H1 (cell line): ENCODE data around the gene TMEM117. TPM values are rescaled to one million over a fixed set of nuclear protein-coding genes. Genes with fewer than 3 reads are reported as not detected.

Experiments used
- polyA plus RNA-seq, 7 experiments: library from polyadenylated mRNA; depleted of rRNA in 3 of 7; stranded (reverse) in 5 of 7; unstranded in 2 of 7; fragments of >200 nt in 5 of 7; fragments of 200-250 nt in 2 of 7; gene quantifications; 1 replicate in 5 of 7; 2 replicates in 1 of 7; 4 replicates in 1 of 7; pipeline versions ENCODE4 v1.2.1 to v1.2.3, GENCODE V29; 2011 to 2013; ENCODE audit warnings: missing spikeins in 2 of 7, mixed read lengths in 2 of 7
- total RNA-seq: library from RNA; stranded (reverse); fragmentation: NEBNext Ultra II Directional; extraction: Animal tissue kit (Norgen Biotek cat#: 25700); gene quantifications from 2 replicates; pipeline ENCODE4 v1.2.1, GENCODE V29; 2021
- TF ChIP-seq, protein P1 (sequence below): fragments of 300-600 bp; sonication (generic); IDR thresholded peaks from 2 replicates; pipeline ENCODE4 v1.7.1; 2012; ENCODE audit warnings: low read length, moderate library complexity, mild to moderate bottlenecking, inconsistent platforms; ENCODE audit not compliant: insufficient replicate concordance

Gene TMEM117
- total and polyA plus RNA-seq, 2 of the 8 experiments (the other 6 are each of a cell fraction or from before 2014, with no cell fraction given): 0.80 to 1.4 TPM

DNA sequence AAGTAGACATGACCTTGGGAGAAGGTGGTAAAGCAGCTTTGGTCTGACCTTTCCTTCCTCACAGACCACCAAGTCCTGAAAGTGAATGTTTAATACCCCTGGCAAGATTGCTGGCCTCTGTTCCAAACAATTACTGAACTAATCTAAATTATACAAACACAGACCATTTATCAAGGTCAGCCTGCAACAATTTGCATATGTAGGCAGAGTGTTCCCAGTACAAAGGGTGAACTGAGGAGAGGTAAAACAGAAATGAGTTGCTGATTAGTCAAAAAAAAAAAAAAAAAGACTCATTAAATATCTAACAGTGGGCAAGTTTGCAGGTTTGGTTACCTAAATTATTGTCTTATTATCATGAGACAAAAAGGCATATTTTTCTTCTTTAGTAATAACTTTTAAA is 506.5 kb downstream of the TMEM117 start (continued):
- TF ChIP-seq, protein P1, sequence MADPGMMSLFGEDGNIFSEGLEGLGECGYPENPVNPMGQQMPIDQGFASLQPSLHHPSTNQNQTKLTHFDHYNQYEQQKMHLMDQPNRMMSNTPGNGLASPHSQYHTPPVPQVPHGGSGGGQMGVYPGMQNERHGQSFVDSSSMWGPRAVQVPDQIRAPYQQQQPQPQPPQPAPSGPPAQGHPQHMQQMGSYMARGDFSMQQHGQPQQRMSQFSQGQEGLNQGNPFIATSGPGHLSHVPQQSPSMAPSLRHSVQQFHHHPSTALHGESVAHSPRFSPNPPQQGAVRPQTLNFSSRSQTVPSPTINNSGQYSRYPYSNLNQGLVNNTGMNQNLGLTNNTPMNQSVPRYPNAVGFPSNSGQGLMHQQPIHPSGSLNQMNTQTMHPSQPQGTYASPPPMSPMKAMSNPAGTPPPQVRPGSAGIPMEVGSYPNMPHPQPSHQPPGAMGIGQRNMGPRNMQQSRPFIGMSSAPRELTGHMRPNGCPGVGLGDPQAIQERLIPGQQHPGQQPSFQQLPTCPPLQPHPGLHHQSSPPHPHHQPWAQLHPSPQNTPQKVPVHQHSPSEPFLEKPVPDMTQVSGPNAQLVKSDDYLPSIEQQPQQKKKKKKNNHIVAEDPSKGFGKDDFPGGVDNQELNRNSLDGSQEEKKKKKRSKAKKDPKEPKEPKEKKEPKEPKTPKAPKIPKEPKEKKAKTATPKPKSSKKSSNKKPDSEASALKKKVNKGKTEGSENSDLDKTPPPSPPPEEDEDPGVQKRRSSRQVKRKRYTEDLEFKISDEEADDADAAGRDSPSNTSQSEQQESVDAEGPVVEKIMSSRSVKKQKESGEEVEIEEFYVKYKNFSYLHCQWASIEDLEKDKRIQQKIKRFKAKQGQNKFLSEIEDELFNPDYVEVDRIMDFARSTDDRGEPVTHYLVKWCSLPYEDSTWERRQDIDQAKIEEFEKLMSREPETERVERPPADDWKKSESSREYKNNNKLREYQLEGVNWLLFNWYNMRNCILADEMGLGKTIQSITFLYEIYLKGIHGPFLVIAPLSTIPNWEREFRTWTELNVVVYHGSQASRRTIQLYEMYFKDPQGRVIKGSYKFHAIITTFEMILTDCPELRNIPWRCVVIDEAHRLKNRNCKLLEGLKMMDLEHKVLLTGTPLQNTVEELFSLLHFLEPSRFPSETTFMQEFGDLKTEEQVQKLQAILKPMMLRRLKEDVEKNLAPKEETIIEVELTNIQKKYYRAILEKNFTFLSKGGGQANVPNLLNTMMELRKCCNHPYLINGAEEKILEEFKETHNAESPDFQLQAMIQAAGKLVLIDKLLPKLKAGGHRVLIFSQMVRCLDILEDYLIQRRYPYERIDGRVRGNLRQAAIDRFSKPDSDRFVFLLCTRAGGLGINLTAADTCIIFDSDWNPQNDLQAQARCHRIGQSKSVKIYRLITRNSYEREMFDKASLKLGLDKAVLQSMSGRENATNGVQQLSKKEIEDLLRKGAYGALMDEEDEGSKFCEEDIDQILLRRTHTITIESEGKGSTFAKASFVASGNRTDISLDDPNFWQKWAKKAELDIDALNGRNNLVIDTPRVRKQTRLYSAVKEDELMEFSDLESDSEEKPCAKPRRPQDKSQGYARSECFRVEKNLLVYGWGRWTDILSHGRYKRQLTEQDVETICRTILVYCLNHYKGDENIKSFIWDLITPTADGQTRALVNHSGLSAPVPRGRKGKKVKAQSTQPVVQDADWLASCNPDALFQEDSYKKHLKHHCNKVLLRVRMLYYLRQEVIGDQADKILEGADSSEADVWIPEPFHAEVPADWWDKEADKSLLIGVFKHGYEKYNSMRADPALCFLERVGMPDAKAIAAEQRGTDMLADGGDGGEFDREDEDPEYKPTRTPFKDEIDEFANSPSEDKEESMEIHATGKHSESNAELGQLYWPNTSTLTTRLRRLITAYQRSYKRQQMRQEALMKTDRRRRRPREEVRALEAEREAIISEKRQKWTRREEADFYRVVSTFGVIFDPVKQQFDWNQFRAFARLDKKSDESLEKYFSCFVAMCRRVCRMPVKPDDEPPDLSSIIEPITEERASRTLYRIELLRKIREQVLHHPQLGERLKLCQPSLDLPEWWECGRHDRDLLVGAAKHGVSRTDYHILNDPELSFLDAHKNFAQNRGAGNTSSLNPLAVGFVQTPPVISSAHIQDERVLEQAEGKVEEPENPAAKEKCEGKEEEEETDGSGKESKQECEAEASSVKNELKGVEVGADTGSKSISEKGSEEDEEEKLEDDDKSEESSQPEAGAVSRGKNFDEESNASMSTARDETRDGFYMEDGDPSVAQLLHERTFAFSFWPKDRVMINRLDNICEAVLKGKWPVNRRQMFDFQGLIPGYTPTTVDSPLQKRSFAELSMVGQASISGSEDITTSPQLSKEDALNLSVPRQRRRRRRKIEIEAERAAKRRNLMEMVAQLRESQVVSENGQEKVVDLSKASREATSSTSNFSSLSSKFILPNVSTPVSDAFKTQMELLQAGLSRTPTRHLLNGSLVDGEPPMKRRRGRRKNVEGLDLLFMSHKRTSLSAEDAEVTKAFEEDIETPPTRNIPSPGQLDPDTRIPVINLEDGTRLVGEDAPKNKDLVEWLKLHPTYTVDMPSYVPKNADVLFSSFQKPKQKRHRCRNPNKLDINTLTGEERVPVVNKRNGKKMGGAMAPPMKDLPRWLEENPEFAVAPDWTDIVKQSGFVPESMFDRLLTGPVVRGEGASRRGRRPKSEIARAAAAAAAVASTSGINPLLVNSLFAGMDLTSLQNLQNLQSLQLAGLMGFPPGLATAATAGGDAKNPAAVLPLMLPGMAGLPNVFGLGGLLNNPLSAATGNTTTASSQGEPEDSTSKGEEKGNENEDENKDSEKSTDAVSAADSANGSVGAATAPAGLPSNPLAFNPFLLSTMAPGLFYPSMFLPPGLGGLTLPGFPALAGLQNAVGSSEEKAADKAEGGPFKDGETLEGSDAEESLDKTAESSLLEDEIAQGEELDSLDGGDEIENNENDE: no peak
